Parathyroid adenoma (tissue), 2 donors: ENCODE results near the gene RDH11.
"Not testable (repeated sequence)": the region's sequence is repeated elsewhere in the genome, so short reads cannot be mapped to it uniquely, and the experiment has no call there.

Experiments used
- H2AFZ ChIP-seq: fragments of 300-600 bp; sonication (generic); one replicate; pipeline ENCODE4 v1.7.0; 2017; ENCODE audit warnings: antibody characterized with exemption, mild to moderate bottlenecking
- H3K27ac ChIP-seq: fragments of 300-600 bp; sonication (generic); one replicate; pipeline ENCODE4 v1.7.0; 2017
- H3K27me3 ChIP-seq: fragments of 300-600 bp; sonication (generic); one replicate; pipeline ENCODE4 v1.7.0; 2017; ENCODE audit warnings: low read length; ENCODE audit not compliant: control insufficient read depth, insufficient read depth
- H3K36me3 ChIP-seq: fragments of 300-600 bp; sonication (generic); one replicate; pipeline ENCODE4 v1.7.0; 2017; ENCODE audit warnings: low read length; ENCODE audit not compliant: control insufficient read depth, insufficient read depth
- H3K4me1 ChIP-seq: fragments of 300-600 bp; sonication (generic); one replicate; pipeline ENCODE4 v1.7.0; 2017; ENCODE audit warnings: control low read depth
- H3K4me2 ChIP-seq: fragments of 300-600 bp; sonication (generic); one replicate; pipeline ENCODE4 v1.7.0; 2017; ENCODE audit warnings: low read length
- H3K4me3 ChIP-seq: fragments of 300-600 bp; sonication (generic); one replicate; pipeline ENCODE4 v1.7.0; 2017; ENCODE audit warnings: low read depth, low read length
- H3K79me2 ChIP-seq: fragments of 300-600 bp; sonication (generic); one replicate; pipeline ENCODE4 v1.7.0; 2017; ENCODE audit warnings: control low read depth
- H3K9ac ChIP-seq: fragments of 300-600 bp; sonication (generic); one replicate; pipeline ENCODE4 v1.7.0; 2017; ENCODE audit warnings: mild to moderate bottlenecking
- H3K9me3 ChIP-seq: fragments of 300-600 bp; sonication (generic); one replicate; pipeline ENCODE4 v1.7.0; 2017; ENCODE audit warnings: low read length; ENCODE audit not compliant: control insufficient read depth
- CTCF ChIP-seq: fragments of 300-600 bp; sonication (generic); IDR thresholded peaks from one replicate; pipeline ENCODE4 v1.7.0; 2017; ENCODE audit warnings: antibody characterized with exemption, mild to moderate bottlenecking
- donor health status: primary hyperparathyroidism.

The RDH11 gene

GRCh38 chr14:67719866-67720265, 24.3 kb upstream of the RDH11 start:
- Histone ChIP-seq H3K4me3 (no peak overlapping the region), H3K4me2 (no peak overlapping the region), H3K9me3 (no peaks in the 10 kb centered on the region), H3K36me3 (no peaks in the 10 kb centered on the region), H3K27me3 (no peaks in the 10 kb centered on the region), H3K27ac (no peak overlapping the region), H3K4me1 (no peaks in the 10 kb centered on the region), H2AFZ (no peak overlapping the region), H3K79me2 (no peaks in the 10 kb centered on the region), H3K9ac (no peak overlapping the region)
- no peak for TF ChIP-seq CTCF

- H3K27ac ChIP-seq, H2AFZ ChIP-seq, H3K27me3 ChIP-seq: not testable (repeated sequence)
These were observed 23.8 kb upstream of the RDH11 start for GRCh38 chr14:67719385-67719784.

GRCh38 chr14:67718265-67718664, 22.7 kb upstream of the RDH11 start:
- Histone ChIP-seq H3K4me3 (no peak overlapping the region), H2AFZ (no peak overlapping the region), H3K27ac (no peak overlapping the region), H3K4me2 (no peak overlapping the region), H3K9ac (no peak overlapping the region), H3K27me3 (no peaks in the 10 kb centered on the region), H3K4me1 (no peaks in the 10 kb centered on the region), H3K36me3 (no peaks in the 10 kb centered on the region), H3K9me3 (no peaks in the 10 kb centered on the region), H3K79me2 (no peaks in the 10 kb centered on the region)
- no peak for TF ChIP-seq CTCF

More at GRCh38 chr14:67719385-67719784, 23.8 kb upstream of the RDH11 start:
- H3K4me1 ChIP-seq, H3K4me2 ChIP-seq, H3K9ac ChIP-seq, H3K9me3 ChIP-seq, H3K79me2 ChIP-seq, H3K4me3 ChIP-seq, H3K36me3 ChIP-seq: not testable (repeated sequence)

GRCh38 chr14:67717048-67717447, 21.5 kb upstream of the RDH11 start:
- Histone ChIP-seq H2AFZ (no peak overlapping the region), H3K4me1 (no peaks in the 10 kb centered on the region), H3K4me2 (no peak overlapping the region), H3K27me3 (no peaks in the 10 kb centered on the region), H3K4me3 (no peak overlapping the region), H3K9me3 (no peaks in the 10 kb centered on the region), H3K79me2 (no peaks in the 10 kb centered on the region), H3K36me3 (no peaks in the 10 kb centered on the region), H3K27ac (no peak overlapping the region), H3K9ac (no peak overlapping the region)
- TF ChIP-seq CTCF: no peak

- Histone ChIP-seq H3K27ac (no peak overlapping the region), H2AFZ (no peak overlapping the region), H3K9ac (no peak overlapping the region), H3K4me3 (no peak overlapping the region), H3K4me1 (no peaks in the 10 kb centered on the region), H3K27me3 (no peaks in the 10 kb centered on the region), H3K79me2 (no peaks in the 10 kb centered on the region), H3K4me2 (no peak overlapping the region), H3K36me3 (no peaks in the 10 kb centered on the region), H3K9me3 (no peaks in the 10 kb centered on the region)
- TF ChIP-seq CTCF: no peak
These were observed 14.6 kb upstream of the RDH11 start for GRCh38 chr14:67710209-67710608.

- not testable (repeated sequence) for H3K27me3 ChIP-seq, H3K36me3 ChIP-seq, H3K9ac ChIP-seq, H3K4me2 ChIP-seq, H3K27ac ChIP-seq, H3K4me1 ChIP-seq, H2AFZ ChIP-seq, H3K79me2 ChIP-seq, H3K9me3 ChIP-seq, H3K4me3 ChIP-seq
These were observed 14.2 kb upstream of the RDH11 start for GRCh38 chr14:67709796-67710195.

- H3K4me2 ChIP-seq, H3K36me3 ChIP-seq, H3K9me3 ChIP-seq, H3K27me3 ChIP-seq, H3K4me1 ChIP-seq, H3K79me2 ChIP-seq, H3K9ac ChIP-seq, H2AFZ ChIP-seq, H3K27ac ChIP-seq, H3K4me3 ChIP-seq: not testable (repeated sequence)
These were observed 13.8 kb upstream of the RDH11 start for GRCh38 chr14:67709346-67709745.
